Stimulated activated CD4-positive, alpha-beta T cell treated with anti-CD3 and anti-CD28 coated beads, Interleukin-12 subunit alpha, Interleukin-12 subunit beta, amount 100 ng/mL, for 24 hours (primary cell): ENCODE results near the gene INPP5K.
"Not testable (repeated sequence)": the region's sequence is repeated elsewhere in the genome, so short reads cannot be mapped to it uniquely, and the experiment has no call there.

Experiments used
- DNase-seq, 2 experiments: peaks; one replicate each; pipeline ENCODE4 v3.0.0-alpha.2; 2020; ENCODE audit warnings: low read depth in 2 of 2

Gene INPP5K

DNA sequence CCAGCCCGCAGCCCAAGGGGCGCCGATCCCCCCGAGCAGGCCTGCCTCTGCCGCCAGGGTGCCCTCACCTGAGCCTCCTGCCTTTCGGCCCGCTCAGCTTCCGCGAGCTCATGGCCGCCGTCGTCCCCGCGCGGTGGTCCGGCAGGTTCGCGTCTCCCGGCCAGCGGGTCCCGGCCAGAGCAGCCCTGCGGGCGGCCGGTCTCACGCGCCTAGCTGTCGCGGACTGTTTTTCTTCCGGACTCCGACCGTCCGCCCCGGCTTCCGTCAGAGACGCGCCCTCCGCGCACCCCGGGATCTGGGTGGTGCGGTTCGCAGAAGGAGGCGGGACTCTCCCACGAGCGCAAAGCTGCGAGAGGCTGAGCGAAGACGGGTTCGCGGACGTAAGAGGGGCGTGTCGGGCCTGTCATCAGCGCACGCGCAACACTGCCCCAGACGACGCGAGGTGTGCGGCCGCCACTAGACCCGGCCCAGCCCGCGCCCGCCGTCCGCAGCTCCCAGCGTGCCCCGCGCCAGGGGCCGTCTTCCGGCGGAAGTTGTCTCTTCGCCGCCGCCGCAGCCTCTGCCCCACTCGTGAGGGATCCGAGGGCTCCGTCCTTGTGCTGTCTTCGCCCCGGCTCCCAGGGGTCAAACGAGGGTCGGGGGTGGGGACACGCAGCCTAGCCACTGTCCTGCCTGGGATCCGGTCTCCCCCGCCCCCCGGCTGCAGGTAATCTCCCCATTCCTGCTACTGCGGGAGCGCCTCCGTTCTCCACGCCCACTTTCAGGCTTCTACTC, at the start of gene INPP5K:
INPP5K (minus strand) TSS at position 225 of the 774 bp plus-strand sequence; CDS start at position 112, 113 bp downstream.
- peak; percentile 95 to 96 for DNase-seq

DNA sequence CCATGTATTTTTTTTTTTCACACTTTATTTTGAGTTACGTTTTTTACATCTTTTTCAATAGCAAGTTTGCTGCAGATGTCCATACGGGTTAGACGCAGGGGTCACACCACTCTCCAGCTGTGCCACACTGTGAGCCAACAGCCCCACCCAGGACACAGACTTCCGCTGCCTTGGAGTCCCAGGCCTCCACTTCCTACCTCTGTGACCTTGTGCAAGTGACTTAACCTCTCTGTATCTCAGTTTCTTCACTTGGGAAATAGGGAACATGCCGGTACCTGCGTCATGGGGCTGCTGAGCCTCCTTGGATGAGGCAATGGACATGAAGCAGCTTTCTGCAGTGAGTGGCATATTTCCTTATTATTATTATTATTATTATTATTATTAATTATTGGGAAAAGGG, 49.5 kb upstream of the INPP5K start:
- DNase-seq = no peak

DNA sequence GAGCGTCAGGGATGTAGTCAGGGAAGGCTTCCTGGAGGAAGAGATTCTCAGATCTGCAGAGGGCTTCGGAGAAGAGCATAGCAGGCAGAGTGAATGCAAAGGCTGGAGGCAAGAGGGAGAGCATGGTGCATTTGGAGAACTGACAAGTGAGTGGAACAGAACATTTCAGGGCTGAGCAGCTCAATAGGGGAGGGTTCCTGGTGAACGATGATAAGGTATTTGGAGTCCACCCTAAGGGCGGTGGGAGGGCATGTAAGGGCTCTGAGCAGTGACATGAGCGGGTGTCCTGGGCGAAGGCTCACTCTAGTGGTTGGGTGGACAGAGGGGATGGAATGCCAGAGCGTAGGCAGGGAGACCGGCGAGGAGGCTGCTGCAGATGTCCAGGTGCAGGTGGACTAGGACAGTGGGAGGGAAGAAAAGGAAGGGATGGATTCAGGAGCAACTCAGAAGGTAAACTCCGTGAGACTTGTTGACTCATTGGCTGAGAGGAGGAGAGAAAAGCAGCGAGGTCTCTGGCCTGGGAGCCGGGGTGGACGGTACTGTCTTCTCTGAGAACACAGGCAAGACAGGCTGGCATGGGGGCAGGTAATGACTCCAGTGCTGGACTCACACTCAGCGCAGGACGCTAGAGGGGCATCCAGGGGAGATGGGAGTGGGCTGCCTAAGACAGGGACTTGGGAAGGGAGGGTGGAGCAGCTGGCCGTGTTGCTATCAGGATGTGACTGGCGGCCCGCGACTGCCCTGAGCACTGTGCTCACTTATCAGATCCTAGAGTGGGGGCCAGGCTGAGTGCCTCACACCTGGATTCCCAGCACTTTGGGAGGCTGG, 47.6 kb upstream of the INPP5K start:
- no peak for DNase-seq

DNA sequence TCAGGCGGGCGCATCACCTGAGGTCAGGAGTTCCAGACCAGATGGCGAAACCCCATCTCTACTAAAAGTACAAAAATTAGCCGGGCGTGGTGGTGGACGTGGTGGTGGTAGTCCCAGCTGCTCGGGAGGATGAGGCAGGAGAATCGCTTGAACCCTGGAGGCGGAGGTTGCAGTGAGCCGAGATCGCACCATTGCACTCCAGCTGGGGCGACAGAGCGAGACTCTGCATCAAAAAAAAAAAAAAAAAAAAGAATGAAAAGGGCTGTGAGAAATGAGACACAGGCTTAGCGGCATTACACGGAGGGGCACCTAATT, 47.0 kb upstream of the INPP5K start:
- not testable (repeated sequence) for DNase-seq

DNA sequence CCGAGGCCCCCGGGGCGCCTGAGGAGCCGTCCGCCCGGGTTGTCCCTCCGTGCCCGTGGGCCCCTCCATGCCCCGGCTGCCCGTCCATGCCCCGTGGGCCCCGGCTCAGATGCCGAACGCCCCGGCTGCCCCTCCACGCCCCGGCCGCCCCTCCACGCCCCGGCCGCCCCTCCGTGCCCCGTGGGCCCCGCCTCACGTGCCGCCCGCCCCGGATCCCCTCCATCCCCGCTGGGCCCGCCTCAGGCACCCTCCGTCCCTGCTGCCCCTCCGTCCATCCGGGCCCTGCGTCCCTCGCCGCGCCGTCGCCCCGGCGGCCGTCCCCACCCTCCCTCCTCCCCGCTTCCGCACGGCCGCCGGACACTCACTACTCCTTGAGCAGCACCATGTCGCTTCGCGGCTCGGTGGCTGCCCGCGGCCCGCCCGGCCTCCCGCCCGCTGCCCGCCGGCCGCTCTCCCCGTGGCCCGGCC, 45.8 kb upstream of the INPP5K start:
- peak in 1 of 2 experiments; percentile 10 for DNase-seq

DNA sequence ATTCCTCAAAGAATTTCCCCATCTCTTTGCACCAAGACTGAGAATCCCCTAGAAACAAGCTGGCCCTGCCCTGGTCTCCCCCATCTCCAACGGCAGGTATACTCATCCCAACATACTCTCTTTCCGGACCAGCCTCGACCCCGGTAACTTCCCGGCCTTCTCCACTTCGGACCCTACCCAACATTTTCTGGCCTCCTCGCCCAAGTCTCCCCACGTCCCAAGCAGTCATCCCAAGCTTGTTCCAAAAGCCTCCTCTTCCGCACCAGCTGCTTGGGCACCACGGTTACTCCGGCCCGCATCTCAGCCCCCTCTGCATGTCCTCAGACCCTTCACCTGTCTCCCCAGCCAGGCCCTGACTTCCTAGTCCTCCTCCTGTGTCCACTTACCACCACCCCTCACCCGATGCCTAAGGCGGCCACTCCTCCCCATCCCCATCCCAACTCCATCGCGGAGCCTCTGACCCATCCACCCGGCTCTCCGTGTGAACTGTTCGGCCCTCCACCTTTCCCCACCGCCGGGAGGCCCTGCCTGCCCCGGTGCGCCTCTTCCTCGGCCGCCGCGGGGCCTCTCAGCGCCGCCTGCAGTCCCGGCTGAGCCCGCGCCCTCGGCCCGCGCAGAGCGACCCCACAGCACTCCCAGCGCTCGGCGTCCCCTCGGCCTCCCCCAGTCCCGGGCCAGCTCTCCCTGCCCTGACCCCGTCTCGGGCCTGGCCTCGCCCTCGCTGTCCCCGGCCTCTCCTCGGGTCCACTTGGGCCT, 45.2 kb upstream of the INPP5K start:
- peak in 1 of 2 experiments; percentile 25 for DNase-seq

DNA sequence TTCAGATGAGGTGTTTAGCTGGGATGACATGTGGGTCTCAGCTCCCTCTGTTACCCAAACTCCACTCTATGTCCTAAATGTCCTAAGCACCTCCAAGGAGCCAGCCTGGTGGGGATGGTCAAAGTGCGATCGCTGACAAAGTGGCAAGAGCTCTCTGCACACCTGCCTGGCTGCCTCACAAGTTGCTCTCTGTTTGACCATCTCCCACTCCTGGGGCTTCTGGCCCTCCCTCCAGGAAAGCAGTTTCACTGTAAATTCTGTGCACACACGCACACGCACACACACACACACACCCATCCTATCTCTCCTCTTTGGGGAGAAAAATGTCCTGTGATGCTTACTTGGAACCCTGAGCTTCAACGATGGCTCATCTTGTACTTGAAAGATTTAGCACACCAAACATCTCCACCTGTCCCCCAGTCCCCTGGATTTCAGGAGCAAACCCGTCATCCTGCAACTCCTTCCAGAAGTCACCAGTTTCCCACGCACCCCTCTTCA, 44.5 kb upstream of the INPP5K start:
- DNase-seq = no peak

DNA sequence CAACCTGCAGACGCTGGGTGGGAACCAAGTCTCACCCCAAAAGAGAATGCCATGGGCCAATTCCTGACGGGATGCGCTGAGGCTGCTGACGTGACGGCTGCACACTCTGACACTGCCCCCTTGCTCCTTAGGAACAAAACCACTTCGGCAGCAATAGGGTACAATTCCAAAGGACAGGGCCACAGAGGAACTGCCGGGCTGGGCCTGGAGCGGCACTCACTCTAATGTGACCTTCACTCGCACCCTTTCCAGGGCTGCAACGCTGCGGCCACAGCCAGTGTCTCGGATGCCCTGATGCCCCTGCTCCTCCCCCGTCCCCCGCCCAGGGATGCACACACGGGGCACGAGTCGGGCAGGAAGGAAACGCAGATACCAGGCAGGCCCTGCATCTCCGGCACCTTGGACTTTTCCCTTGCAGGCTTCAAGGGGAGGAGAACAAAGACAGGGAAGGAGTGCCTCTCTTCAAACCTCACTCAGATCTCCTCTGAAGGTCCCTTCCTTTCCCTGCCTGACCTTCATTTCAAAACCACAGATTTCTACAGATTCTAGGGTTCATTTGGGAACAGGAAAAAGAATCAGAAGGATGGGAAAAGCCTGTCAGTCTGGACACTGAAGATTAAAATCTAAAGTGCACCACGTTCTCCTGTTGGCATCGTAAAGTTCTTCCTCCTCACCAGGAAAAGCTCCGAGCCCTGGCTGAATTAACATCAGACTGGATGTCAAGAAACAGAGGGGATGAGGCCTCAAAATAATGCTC, 43.9 kb upstream of the INPP5K start:
- DNase-seq = no peak

DNA sequence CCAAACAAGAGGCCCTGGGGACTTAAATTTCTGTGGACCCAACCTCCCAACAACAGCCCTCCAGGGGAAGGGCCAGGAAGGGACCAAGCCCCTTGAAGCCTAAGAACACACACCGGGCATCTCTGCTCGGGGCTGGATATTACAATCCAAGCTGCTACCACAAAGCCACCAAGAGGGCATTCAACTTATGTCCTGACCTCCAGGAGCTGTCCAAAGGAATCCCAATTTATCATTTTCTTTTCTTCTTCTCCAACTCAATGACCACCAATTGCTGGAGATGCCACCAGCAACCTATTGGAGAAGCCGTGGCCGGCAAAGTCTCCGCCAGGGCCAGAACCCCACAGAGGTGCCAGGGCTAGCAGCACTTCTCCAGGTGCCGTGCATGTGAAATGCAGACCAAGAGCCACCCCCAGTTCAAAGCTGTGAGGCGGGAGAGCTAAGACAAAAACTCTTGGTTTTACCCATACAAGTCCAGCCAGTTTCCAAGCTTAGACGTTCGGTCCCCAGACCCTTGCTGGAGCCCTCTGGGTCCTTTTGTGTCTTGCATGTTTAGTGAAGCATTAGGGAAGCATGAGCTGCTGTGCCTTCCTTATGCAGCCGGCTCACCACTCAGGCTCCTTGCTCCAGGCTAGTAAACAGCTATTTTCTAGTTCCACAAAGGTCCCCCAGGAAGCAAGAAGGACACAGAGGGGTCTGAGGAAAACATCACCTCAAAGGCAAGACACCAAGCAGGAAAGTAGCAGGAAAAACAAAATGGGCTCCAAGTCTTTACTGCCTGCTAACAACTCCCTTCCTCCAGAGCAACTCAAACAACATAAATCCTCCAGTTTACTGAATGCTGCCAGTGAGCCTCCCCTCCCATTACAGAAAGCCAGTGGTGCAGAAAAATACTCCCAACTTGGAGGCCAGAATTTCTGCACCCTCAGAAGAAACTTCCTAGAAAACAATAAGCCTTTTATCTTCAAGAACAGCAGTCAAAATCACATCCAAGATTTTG, 42.9 kb upstream of the INPP5K start:
- no peak for DNase-seq

DNA sequence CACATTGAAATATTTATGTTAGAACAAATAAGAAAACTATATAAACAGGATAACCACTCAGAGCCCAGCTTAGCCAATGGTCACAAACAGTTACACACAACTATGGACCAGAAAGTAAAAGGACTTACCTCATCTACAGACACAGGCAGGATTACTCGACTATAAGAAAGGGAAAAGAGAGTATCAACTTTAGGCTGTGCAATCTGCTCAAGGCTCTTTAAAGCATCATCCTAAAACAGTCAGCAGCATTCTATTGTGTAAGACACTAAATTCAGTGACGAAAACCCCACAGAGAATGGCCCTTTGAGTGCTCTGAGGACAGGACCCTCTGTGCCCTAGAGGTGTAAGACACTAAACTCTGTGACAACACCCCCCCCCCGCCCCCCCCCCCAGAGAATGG, 42.0 kb upstream of the INPP5K start:
- no peak for DNase-seq

DNA sequence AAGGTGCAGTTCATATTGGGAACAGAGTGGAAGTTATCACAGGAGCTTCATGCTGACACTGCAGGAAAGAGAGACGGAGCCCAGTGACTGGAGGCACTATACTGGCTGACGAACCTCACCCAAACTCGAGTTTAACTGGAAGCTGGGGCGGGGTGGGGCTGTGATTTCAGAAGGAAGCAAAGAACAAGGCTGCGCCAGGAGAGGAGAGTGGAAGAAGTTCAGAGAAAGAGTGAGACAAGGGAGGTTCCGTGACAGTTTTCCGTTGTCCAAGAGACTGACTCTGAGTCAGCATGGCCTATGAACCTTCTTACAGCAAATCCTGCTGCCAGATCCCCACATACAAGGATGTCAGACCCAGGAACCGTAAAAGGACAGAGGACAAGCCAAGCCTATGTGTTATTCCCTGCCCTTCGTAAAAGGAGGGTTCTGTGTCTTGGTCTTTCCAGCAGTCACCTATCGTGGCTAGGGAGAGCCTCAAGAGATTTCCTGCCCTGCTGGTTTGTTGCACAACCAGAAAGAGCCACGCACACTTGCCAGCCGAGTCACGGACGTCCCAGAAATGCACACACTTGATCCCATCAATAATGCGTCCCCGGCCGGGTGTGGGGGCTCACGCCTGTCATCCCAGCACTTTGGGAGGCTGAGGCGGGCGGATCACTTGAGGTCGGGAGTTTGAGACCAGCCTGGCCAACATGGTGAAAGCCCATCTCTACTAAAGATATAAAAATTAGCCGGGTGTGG, 41.1 kb upstream of the INPP5K start:
- no peak for DNase-seq

DNA sequence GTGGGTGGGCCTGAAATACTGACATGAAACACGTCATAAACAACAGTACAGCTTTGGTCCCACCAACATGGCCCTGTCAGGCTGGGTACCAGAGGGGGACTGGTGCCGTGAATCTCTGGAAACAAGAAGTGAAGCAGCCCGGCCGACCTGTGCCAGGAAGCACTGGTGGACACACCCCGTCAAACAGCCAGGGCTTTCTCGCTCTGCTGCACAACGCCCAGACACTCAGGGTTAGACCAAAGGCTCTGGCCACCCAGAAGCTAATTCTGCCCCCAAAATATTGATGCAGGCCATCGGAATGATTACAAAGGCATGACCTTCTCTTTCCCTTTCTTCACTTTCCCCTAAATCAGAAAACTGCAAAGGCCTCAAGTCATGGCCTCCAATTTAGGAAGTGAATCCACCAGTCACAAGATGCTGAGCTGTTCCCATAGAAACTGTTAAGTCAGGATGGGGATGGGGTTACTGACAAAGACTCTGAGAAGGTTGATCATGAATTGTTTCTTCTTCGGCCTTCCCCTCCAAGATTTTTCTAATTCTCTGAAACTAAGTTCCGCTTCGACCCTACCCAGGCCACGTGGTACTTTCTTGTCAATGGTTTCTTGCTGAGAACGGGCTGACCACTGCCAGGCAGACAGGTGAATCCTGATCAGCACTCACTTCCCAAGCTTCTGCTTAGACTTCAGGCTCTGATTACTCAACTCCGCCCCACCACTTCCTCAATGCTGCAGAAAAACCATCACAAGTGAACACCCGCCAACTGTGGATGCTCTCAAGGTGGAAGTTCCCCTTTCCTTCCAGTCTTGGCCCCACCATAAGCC, 39.4 kb upstream of the INPP5K start:
- DNase-seq = no peak

DNA sequence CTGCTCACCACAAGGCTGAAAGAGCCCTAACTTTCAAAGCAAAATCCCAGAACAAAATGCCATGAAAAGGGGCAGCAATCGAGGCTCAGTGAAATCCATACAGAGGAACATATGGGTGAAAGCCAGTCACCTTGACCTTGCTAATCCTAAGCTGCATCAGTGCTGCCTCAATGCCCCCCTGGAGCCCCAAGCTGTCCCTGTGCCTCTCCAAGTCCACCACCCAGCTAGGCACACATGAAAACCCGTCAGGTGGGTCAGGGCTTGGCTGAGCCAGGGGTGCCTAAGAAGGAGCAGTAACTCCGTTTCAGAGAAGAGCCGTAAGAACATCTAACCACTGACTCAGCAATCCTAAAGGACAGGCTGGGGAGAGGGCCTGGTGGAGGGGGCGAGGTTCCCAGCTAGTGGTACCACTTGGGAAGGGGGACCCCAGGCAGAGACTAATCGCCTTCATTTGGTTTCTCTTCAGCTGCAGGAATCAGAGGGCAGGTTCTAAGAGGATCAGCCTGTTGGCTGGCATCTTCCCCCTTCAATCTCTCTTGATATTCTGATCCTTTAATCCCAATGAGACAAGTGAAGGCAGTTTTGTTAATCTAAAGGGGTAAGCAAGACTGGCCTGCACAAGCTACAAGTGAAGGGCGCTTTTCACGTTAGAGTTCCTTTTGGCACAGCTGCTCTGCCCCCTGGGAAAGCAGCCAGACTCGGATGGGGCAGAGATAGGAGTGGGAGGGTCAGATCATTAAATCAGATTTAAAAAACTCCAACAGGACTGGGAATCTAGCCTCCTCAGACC, 38.5 kb upstream of the INPP5K start:
- DNase-seq = no peak

DNA sequence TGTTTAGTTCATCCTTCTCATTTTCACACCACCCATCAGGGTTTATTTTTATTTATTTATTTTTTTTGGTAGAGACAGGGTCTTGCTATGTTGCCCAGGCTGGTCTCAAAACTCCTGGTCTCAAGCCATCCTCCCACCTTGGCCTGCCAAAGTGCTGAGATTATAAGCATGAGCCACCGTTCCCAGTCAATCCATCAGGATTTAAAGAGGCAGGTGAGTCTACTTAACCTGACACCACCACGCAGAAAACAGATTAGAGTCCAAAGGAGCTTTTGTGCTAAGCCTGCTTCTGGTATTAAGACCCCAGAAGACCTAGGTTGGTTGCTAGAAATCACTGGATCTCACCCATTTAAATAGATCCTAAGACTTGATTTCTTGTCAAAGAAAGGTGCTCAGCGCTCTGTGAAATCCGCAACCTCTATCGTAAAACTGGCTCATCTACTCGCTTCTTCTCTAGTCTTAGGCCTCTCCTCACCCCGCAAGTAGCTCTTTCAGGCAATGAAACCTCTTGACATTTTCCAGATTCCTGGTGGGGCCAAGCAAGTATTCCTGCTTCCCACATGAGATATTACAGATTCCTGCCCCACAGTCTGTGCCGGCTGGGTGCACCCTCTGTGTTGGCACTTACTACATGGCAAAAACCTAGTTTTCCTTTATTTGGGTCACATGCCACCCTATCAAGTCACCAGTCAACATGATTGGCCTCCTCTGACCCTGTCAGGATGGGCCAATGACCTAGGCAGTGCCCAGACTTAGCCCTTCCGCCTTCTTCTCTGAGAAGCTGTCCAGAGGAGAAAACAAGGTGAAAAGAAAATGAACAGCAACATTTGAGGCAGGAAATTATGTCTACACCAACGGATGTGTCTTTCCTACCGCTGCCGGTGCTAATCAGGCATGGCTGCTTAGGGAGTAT, 37.2 kb upstream of the INPP5K start:
- DNase-seq = no peak

DNA sequence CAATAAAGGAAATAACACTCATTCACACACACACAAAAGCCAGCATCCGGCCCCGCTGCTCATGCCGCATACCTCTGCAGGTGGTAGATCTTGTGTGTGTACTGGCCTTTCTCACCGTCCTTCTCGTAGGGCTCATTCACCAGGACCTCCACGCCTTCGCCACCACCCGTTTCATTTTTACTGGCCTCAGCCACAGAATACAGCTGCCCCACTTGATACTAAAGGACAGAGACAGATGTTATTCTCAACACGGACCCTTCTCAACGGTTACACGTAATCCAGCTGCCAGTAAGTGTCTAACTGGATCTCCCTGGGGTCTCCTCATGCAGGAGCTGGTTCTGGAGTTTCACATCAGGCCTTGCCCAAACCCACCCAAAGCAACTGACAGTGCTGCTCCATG, 36.5 kb upstream of the INPP5K start:
- DNase-seq = no peak

DNA sequence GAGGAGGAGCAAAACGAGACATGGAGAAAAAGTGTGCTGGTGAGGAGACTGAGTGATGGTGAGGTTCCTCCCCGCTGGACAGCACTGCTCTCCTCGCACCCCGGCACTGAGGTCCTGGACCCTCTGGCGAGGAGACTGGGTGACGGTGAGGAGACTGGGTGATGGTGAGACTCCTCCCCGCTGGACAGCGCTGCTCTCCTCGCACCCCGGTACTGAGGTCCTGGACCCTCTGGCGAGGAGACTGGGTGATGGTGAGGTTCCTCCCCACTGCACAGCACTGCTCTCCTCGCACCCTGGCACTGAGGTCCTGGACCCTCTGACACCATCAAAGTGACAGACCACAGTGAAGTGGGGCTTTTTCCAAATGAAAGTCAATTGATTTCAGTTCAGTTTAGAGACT, 35.3 kb upstream of the INPP5K start:
- no peak for DNase-seq

DNA sequence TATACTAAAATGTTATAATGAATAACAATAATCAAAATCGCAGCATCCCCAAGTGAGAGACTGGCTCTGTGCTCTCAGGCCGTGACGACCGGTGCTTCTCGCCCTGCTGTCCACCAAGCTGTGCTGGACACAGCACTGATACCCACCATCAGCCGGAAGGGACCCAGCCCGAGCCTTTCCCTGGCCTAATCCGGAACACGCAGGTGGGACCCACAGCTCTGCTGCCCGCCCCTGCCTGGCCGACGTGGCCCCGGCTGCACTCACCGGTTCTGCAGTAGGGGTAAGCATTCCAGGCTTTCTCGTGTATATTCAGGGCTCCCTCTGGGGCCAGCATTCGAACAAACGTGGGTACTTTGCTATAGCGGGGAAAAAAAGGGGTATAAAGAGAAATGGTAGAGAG, 31.6 kb upstream of the INPP5K start:
- no peak for DNase-seq
